Activated naive CD8-positive, alpha-beta T cell treated with anti-CD3 and anti-CD28 coated beads, Interleukin-2, amount 50 U/mL, for 16 hours (primary cell): ENCODE data around the gene GPN2.
"Not testable (repeated sequence)": the region's sequence is repeated elsewhere in the genome, so short reads cannot be mapped to it uniquely, and the experiment has no call there.

Experiments used
- DNase-seq: peaks from one replicate; pipeline ENCODE4 v3.0.0-alpha.2; 2020; ENCODE audit warnings: low read depth, low spot score

GPN2 gene

GRCh38 chr1:26900815-26901511 is 10.9 kb upstream of the GPN2 start:
- no peak for DNase-seq

GRCh38 chr1:26900001-26900814 is 10.1 kb upstream of the GPN2 start, which contains the start of gene GPATCH3:
Gene GPATCH3, minus strand, starts transcription at chr1:26900467. Its CDS starts 25 bp downstream, at chr1:26900442.
- DNase-seq = peak; percentile 77

GRCh38 chr1:26897351-26897750 is 7.3 kb upstream of the GPN2 start:
- DNase-seq = no peak

- no peak for DNase-seq
These were observed 4.2 kb upstream of the GPN2 start for GRCh38 chr1:26894263-26894662.

GRCh38 chr1:26890467-26890796 is 349 bp upstream of the GPN2 start:
- DNase-seq = no peak

- no peak for DNase-seq
These were observed 1.9 kb downstream of the GPN2 start for GRCh38 chr1:26888231-26888630.

- DNase-seq = no peak
These were observed 3.0 kb downstream of the GPN2 start for GRCh38 chr1:26887125-26887524.

GRCh38 chr1:26882696-26883463 is 7.2 kb downstream of the GPN2 start:
- no peak for DNase-seq

GRCh38 chr1:26881611-26882010 is 8.5 kb downstream of the GPN2 start:
- DNase-seq = not testable (repeated sequence)

GRCh38 chr1:26879793-26880192 is 10.3 kb downstream of the GPN2 start:
- no peak for DNase-seq

GRCh38 chr1:26877326-26877725 is 12.8 kb downstream of the GPN2 start:
- no peak for DNase-seq

- no peak for DNase-seq
These were observed 15.2 kb downstream of the GPN2 start for GRCh38 chr1:26874896-26875295.

GRCh38 chr1:26873097-26873496 is 17.0 kb downstream of the GPN2 start:
- DNase-seq = not testable (repeated sequence)

- peak; percentile 85 for DNase-seq
These were observed 25.2 kb downstream of the GPN2 start for GRCh38 chr1:26864610-26865480.

- no peak for DNase-seq
These were observed 26.4 kb downstream of the GPN2 start for GRCh38 chr1:26863685-26864077.

- no peak for DNase-seq
These were observed 27.1 kb downstream of the GPN2 start, which contains the start of gene SFN for GRCh38 chr1:26862781-26863684. Gene SFN, plus strand, starts transcription at chr1:26863149. Its CDS starts 64 bp downstream, at chr1:26863213.

- DNase-seq = no peak
These were observed 28.1 kb downstream of the GPN2 start for GRCh38 chr1:26861889-26862378.

- DNase-seq = no peak
These were observed 28.8 kb downstream of the GPN2 start for GRCh38 chr1:26861286-26861701.

- DNase-seq = no peak
These were observed 31.0 kb downstream of the GPN2 start for GRCh38 chr1:26858891-26859640.
